H1 (cell line): ENCODE data around the gene C1orf21. TPM values are rescaled to one million over a fixed set of nuclear protein-coding genes. Genes with fewer than 3 reads are reported as not detected.

Experiments
- KDM4A ChIP-seq: IDR thresholded peaks from one replicate; pipeline ENCODE4 v1.7.1; 2012; ENCODE audit warnings: low read depth, mild to moderate bottlenecking, moderate library complexity, low read length, inconsistent platforms; ENCODE audit not compliant: severe bottlenecking
- PHF8 ChIP-seq: fragments of 200-600 bp; sonication (generic); conservative IDR thresholded peaks from 2 replicates; pipeline ENCODE4 v1.7.1; 2012; ENCODE audit warnings: low read depth, mild to moderate bottlenecking, inconsistent platforms, low read length, moderate library complexity
- polyA plus RNA-seq, 7 experiments: library from polyadenylated mRNA; depleted of rRNA in 3 of 7; stranded (reverse) in 5 of 7; unstranded in 2 of 7; fragments of >200 nt in 5 of 7; fragments of 200-250 nt in 2 of 7; gene quantifications; 1 replicate in 5 of 7; 2 replicates in 1 of 7; 4 replicates in 1 of 7; pipeline versions ENCODE4 v1.2.1 to v1.2.3, GENCODE V29; 2011 to 2013; ENCODE audit warnings: missing spikeins in 2 of 7, mixed read lengths in 2 of 7
- total RNA-seq: library from RNA; stranded (reverse); fragmentation: NEBNext Ultra II Directional; extraction: Animal tissue kit (Norgen Biotek cat#: 25700); gene quantifications from 2 replicates; pipeline ENCODE4 v1.2.1, GENCODE V29; 2021

Gene C1orf21
- total and polyA plus RNA-seq, 2 of the 8 experiments (the other 6 are each of a cell fraction or from before 2014, with no cell fraction given) = 16.6 to 51.0 TPM

GRCh38 chr1:184588701-184589100, 201.9 kb downstream of the C1orf21 start (continued):
- TF ChIP-seq PHF8 = no peak
- TF ChIP-seq KDM4A = no peak
